Testis (tissue), 3 donors: ENCODE measurements around the gene CASP1. TPM values are rescaled to one million over a fixed set of nuclear protein-coding genes. Genes with fewer than 3 reads are reported as not detected.

Source experiments
- DNase-seq: peaks from one replicate; pipeline ENCODE4 v3.0.0-alpha.2; 2019
- H3K27ac ChIP-seq, 2 donors: fragments of 200-600 bp; sonication (generic); one replicate each; pipeline ENCODE4 v1.5.1; 2019
- H3K27me3 ChIP-seq: fragments of 200-600 bp; sonication (generic); one replicate; pipeline ENCODE4 v1.5.1; 2019
- H3K36me3 ChIP-seq: fragments of 200-600 bp; sonication (generic); one replicate; pipeline ENCODE4 v1.5.1; 2017; ENCODE audit warnings: low read depth; ENCODE audit errors: missing control alignments
- H3K4me1 ChIP-seq: fragments of 200-600 bp; sonication (generic); one replicate; pipeline ENCODE4 v1.5.1; 2019
- H3K4me3 ChIP-seq, 2 donors: fragments of 200-600 bp; sonication (generic); one replicate each; pipeline ENCODE4 v1.5.1; 2017 to 2019
- H3K9me3 ChIP-seq: fragments of 200-600 bp; sonication (generic); one replicate; pipeline ENCODE4 v1.5.1; 2017
- POLR2A ChIP-seq: fragments of 450-650 bp; IDR thresholded peaks from one replicate; pipeline ENCODE4 v1.6.1; 2017; ENCODE audit warnings: antibody characterized with exemption, mild to moderate bottlenecking, moderate library complexity
- WGBS, 2 donors: methylation state at CpG; one replicate each; pipeline ENCODE4 v1.1.5; 2018; 5-methylcytosine and 5-hydroxymethylcytosine counted together
- intact Hi-C: fragments of 100-400 bp; cut with DNase I; formaldehyde crosslinking; loops from one replicate; pipeline ENCODE4 v1.15.1; 2023; ENCODE audit warnings: low total_unique reads
- polyA plus RNA-seq: library from polyadenylated mRNA; stranded (reverse); fragments of 350-450 nt; fragmentation: Illumina TruSeq; extraction: RNeasy Lipid Tissue Mini Kit (QIAGEN cat#74804); gene quantifications from one replicate; pipeline ENCODE4 v1.2.3, GENCODE V29; 2014; ENCODE audit warnings: low read depth, low replicate concordance; ENCODE audit not compliant: insufficient read depth
- total RNA-seq, 2 donors: library from RNA; depleted of rRNA; stranded (reverse); fragments of >200 nt; gene quantifications; one replicate each; pipeline ENCODE4 v1.2.3, GENCODE V29; 2016
- TF ChIP-seq, protein P1 (sequence below), 3 experiments: fragments of 450-650 bp in 2 of 3; fragments of 200-600 bp in 1 of 3; sonication (generic) in 1 of 3; IDR thresholded peaks; one replicate each; pipeline ENCODE4 v1.5.1; 2016 to 2019; ENCODE audit warnings: antibody characterized with exemption in 3 of 3, mild to moderate bottlenecking in 2 of 3, moderate library complexity in 1 of 3

Gene CASP1
- total and polyA plus RNA-seq, 3 donors from 2014 or later, result 1.8 to 6.1 (median 3.9) TPM

DNA sequence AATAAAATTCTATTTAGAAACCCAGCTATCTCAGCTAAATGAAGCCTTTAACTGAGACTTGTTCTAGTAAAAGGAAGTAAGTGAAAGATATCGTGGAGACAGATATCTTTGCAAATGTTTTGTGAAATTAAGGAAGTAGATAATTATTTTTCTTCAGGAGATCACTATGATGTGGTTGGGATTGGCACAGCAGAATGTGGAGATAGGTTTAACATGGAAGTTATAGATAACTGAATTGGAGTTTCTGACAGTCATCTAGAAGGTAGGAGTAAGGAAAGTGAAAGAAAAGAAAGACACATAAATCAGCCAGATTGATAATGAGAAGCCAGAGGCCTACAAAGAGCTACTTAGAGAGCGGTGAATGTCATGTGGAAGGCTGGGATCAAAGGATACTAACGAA, 7.3 kb downstream of the CASP1 start:
- 60 to 74% methylated on average over 3 of the region's 3 CpGs for WGBS, 2 donors
- Histone ChIP-seq H3K36me3 (no peaks in the 10 kb centered on the region), H3K4me1 (no peaks in the 10 kb centered on the region), H3K27me3 (no peaks in the 10 kb centered on the region), H3K27ac (no peak overlapping the region), H3K9me3 (no peaks in the 10 kb centered on the region), H3K4me3 (no peak overlapping the region)
- DNase-seq, result no peak
- intact Hi-C loops, result no loop called here
- no peak for TF ChIP-seq POLR2A
- TF ChIP-seq, protein P1, sequence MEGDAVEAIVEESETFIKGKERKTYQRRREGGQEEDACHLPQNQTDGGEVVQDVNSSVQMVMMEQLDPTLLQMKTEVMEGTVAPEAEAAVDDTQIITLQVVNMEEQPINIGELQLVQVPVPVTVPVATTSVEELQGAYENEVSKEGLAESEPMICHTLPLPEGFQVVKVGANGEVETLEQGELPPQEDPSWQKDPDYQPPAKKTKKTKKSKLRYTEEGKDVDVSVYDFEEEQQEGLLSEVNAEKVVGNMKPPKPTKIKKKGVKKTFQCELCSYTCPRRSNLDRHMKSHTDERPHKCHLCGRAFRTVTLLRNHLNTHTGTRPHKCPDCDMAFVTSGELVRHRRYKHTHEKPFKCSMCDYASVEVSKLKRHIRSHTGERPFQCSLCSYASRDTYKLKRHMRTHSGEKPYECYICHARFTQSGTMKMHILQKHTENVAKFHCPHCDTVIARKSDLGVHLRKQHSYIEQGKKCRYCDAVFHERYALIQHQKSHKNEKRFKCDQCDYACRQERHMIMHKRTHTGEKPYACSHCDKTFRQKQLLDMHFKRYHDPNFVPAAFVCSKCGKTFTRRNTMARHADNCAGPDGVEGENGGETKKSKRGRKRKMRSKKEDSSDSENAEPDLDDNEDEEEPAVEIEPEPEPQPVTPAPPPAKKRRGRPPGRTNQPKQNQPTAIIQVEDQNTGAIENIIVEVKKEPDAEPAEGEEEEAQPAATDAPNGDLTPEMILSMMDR (IDR thresholded peaks at IDR 0.05), result no peak

DNA sequence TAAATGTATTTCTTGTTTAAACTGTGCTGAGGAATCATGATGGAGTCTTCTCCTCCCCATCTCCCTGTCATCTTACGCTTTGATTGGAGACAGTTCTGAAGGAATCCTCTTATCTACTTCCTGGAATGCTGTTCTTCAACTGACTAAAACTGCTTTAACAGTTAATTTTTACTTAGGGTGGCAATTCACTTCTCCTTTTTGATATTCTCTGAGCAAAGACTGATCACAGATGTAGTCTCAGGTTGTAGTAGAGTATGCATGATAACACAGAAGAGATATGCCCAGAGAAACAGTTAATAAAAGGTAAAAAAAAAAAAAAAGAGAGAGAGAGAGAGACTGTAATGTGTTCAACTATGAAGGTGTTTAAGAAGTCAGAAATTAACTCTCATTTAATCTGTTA, 10.6 kb downstream of the CASP1 start:
- Histone ChIP-seq H3K27me3 (no peaks in the 10 kb centered on the region), H3K27ac (no peak overlapping the region), H3K4me3 (no peak overlapping the region), H3K4me1 (no peaks in the 10 kb centered on the region), H3K36me3 (no peaks in the 10 kb centered on the region), H3K9me3 (no peaks in the 10 kb centered on the region)
- TF ChIP-seq, protein P1 (IDR thresholded peaks at IDR 0.05), result no peak
- TF ChIP-seq POLR2A, result no peak
- intact Hi-C loops, result no loop called here
- WGBS, 2 donors, result 51 to 64% methylated on average over 1 of the region's 1 CpG
- no peak for DNase-seq

DNA sequence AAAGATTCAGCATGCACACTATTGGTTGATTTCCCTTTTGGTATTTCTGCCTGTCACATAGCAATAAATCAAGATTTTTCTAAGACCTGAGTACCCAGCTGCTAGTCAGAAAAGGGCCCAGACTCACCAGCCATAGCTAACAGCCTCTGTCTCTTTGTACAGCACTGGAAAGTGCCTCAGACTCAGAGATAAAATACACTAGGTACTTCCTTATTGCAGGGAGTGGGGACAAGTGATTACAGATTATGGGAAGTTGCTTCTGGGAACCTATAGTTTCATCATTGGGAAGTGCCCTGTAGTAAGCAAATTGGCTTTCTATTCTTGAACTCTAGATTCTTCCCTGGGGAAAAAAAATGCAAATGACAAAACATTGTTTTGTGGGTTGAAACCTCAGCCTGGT, 11.9 kb downstream of the CASP1 start, which contains the start of gene CASP5:
CASP5 (minus strand) TSS at position 166 of the 400 bp plus-strand sequence; CDS start at position 134, 32 bp downstream.
- Histone ChIP-seq H3K27ac (no peak within 1 kb of the TSS), H3K27me3 (no peaks in the 10 kb centered on the region), H3K9me3 (no peaks in the 10 kb centered on the region), H3K4me3 (no peak within 1 kb of the TSS), H3K4me1 (no peaks in the 10 kb centered on the region), H3K36me3 (no peaks in the 10 kb centered on the region)
- no peak for DNase-seq
- TF ChIP-seq, protein P1 (IDR thresholded peaks at IDR 0.05), result no peak
- intact Hi-C loops, result no loop called here

DNA sequence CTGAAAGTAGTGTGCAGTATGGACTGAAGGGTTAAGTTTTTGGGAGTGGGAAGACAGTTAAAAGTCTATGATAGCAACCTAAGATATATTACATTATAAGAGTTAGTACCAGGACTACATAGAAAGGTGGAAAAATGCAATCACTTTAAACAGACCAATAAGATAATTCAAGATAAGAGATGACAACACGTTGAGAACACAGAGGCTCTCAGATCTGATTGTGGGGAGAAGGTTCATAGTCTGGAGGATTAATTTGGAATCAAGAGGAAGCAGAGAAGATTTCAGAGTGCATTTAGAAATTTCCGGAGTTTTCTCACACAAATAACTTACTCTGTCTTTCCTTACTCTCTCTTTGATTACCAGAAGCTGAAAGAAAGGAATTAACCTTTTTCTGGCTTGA, 12.4 kb downstream of the CASP1 start:
- no peak overlapping the region for H3K4me3 ChIP-seq
- DNase-seq, result no peak
- intact Hi-C loops, result no loop called here
- H3K27ac ChIP-seq, result no peak overlapping the region
- H3K9me3 ChIP-seq, result no peaks in the 10 kb centered on the region
- TF ChIP-seq, protein P1 (IDR thresholded peaks at IDR 0.05), result no peak
- no peak for TF ChIP-seq POLR2A
- WGBS, 2 donors, result 25 to 33% methylated on average over 2 of the region's 2 CpGs
- H3K36me3 ChIP-seq, result no peaks in the 10 kb centered on the region
- H3K27me3 ChIP-seq, result no peaks in the 10 kb centered on the region
- no peaks in the 10 kb centered on the region for H3K4me1 ChIP-seq

DNA sequence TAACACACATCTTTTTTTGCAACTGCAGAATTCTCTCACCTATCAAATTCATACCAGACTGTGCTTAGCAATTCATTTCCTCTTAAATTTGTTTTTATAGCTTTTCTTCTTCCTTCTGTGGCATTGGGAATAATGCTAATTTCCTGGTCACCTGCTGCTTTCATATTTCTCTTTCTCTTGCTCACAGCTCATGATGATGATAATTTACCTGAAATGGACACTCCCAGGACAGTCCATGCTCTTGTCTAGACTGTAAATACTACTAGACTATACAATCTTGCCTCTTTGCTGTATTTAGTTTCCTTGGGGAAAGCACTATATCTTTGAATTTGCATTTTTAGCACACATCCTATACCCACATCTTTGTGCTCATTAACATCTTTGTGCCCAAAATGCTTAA, 27.5 kb downstream of the CASP1 start:
- Histone ChIP-seq H3K9me3 (no peaks in the 10 kb centered on the region), H3K27me3 (no peaks in the 10 kb centered on the region), H3K27ac (no peak overlapping the region), H3K36me3 (no peaks in the 10 kb centered on the region), H3K4me3 (no peak overlapping the region), H3K4me1 (no peaks in the 10 kb centered on the region)
- intact Hi-C loops, result no loop called here
- TF ChIP-seq POLR2A, result no peak
- TF ChIP-seq, protein P1 (IDR thresholded peaks at IDR 0.05), result no peak
- no peak for DNase-seq
